Neural cell (in vitro differentiated cells): ENCODE data around the gene GANAB.

Source experiments
- CTCF ChIP-seq: fragments of 450-650 bp; IDR thresholded peaks from 2 replicates; pipeline ENCODE4 v1.5.1; 2014; ENCODE audit warnings: antibody characterized with exemption, mild to moderate bottlenecking, moderate library complexity; ENCODE audit not compliant: poor library complexity, severe bottlenecking
- POLR2AphosphoS5 ChIP-seq: IDR thresholded peaks from 2 replicates; pipeline ENCODE4 v1.6.1; 2012

GRCh38 chr11:62656796-62657429 lies 10.5 kb upstream of the GANAB start:
- no peak for TF ChIP-seq POLR2AphosphoS5
- no peak for TF ChIP-seq CTCF
